DMS 273 (cell line): ENCODE results near the gene CALN1.
A peak's percentile ranks its signal among the peaks of the same experiment; 100 is the strongest.

Experiments
- DNase-seq: peaks from one replicate; lab custom pipeline; 2025; ENCODE audit not compliant: unreplicated experiment; lab: John Stamatoyannopoulos, UW

CALN1 gene

DNA sequence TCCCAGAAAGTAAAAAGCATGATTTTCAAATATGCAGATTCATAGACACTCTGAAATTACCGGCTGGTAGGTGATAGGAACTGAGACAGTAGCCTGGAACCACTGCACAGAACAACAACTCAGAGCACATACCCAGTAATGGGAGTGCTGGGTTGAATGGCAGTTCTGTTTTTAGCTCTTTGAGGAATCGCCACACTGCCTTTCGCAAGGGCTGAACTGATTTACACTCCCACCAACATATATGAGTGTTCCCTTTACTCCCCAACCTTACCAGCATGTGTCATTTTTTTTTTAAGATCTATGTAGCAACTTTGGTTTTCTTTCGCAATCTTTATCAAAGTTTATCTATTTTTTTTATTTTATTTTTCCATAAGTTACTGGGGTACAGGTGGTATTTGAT, 358.8 kb downstream of the CALN1 start:
- DNase-seq, result no peak

DNA sequence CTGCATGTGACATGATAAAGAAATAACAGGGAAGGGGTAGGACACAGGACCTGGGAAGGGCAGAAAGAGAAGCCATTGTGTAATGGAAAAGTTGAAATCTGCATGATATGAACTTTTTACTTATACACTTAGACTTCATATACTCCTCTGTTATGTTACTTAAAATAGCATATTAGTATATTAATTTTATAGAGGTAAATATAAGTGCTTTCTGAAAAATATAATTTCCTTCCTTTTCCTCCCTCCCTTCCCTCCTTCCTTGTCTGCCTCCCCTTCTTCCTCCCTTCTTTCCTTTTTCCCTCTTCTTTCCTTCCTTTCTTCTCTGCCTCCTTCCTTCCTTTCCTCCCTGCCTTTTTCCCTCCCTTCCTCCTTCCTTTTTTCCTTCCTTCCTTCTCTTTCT, 363.7 kb downstream of the CALN1 start:
- DNase-seq, result no peak

DNA sequence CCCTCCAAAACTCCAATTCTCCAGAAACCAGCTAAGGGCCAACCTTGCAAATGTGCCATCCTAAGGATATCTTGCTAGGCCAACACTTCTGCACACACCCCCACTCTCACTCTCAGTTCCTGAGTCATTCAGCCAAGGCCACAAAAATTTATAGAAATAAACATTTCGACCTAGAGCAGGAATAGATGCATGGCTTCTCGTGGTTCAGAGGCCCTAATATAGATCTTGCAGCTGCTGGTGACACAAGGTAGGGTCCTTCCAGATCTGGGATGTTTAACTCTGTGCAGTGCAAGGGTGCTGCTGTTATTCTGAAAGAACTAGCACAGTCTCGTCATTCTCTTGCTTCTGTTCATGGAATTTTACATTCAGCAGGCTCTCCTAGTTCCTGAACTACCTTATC, 369.3 kb downstream of the CALN1 start:
- no peak for DNase-seq

DNA sequence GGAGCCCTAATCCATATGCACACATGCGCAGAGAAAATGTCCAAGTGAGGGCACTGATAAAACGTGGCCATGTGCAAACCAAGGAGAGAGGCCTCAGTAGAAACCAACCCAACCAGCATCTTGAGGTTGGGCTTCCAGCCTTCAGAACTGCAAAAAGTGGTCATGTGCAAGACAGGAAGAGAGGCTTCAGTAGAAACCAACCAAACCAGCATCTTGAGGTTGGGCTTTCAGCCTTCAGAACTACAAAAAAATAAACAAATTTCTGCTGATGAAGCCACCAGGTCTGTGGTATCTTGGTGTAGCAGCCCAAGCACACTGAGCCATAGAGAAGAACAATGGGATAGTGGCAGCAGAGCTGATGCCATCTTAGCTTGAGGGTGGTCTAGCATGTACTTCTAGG, 371.5 kb downstream of the CALN1 start:
- DNase-seq, result no peak

- no peak for DNase-seq
Observed at GRCh38 chr7:72039460-72039859, 372.7 kb downstream of the CALN1 start.

DNA sequence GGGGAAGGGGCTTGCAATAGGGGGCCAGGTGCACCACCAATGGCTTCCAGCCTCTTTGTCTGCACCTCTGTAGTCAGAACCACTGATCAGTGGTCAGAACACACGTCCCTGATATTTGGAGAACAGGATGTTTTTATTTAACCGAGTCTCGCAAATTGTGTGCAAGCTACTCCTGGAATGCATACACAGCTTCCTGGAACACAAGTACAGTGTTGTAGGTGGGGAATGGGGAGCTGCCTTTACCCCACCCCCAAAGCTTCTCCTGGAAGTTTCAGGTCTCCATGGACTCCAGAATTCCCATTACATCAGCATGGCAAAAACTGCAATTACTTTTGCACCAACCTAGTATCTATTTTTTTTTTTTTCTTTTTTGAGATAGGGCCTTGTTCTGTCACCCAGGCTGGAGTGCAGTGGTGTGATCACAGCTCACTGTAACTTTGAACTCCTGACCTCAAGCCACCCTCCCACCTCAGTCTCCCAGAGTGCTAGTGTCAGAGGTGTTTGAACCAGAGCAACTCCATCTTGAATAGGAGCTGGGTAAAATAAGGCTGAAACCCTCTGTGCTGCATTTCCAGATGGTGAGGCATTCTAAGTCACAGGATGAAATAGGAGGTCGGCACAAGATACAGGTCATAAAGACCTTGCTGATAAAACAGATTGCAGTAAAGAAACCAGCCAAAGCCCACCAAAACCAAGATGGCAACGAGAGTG, 374.0 kb downstream of the CALN1 start:
- no peak for DNase-seq

- no peak for DNase-seq
Observed at GRCh38 chr7:72037516-72037915, 374.6 kb downstream of the CALN1 start.

DNA sequence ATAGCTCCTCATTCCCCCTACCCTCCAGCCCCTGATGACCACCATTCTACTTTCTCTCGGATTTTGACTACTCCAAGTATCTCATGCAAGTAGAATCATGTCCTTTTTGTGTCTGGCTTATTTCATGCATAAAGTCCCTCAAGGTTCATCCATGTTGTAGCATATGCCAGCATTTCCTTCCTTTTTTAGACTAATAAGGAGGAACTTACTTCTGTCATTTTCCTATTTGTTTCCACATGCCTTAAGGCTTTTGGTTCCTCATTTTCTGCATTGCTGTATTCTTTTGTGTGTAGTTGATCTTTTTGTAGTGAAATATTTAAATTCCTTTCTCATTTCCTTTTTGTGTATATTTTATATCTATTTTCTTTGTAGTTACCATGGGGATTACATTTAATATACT, 376.9 kb downstream of the CALN1 start:
- no peak for DNase-seq

DNA sequence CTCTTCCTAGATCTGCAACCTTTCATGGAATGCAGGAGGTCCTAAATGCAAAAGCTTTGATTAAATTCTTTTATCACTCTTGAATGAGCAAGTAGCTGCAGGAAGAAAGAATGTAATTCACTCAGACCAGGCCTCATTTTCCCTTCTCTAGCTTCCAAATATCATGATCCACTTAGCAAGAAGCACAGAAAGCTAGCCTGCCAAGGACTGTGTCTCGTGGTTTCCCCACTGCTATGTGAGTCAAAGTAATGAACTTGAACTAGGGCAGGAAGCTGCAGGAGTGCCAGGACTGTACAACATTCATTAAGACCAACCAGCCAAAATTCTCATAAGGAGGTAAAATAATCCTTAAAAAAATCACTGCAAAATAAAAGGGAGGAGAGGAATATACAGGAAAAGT, 379.2 kb downstream of the CALN1 start:
- no peak for DNase-seq

DNA sequence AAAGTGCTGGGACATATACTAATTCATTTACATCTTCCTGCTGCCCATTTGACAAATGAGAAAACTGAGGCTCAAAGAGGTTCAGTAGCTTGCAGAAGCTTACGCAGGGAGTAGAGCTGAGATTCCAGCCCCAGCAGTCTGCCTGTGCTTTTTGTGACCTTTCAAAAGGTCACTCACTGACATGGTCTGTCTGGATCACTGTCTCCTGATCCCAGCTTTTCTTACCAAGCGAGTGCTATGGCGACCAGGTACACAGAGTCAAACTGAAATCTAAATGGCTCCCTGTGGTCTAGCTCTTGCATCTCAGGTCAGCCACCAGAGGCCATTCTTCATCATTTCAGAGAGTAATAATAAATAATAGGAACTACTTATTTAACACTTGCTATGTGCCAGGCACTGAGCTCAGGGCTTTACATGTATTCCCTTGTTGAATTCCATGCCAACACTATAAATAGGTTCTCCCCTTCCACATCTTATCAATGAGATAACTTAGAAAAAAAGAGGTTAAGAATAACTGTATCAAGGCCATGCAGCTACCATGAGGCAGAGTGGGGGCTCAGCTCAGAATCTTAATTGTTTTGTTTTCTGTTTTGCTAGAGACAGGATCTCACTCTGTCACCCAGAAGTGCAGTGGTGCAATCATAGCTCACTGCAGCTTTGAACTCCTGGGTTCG, 381.0 kb downstream of the CALN1 start:
- DNase-seq, result no peak

- no peak for DNase-seq
Observed at GRCh38 chr7:72028267-72028666, 383.9 kb downstream of the CALN1 start.

- peak; percentile 36 for DNase-seq
Observed at GRCh38 chr7:72025381-72025960, 386.7 kb downstream of the CALN1 start.

- DNase-seq, result no peak
Observed at GRCh38 chr7:72023926-72024325, 388.2 kb downstream of the CALN1 start.

- no peak for DNase-seq
Observed at GRCh38 chr7:72021716-72022115, 390.4 kb downstream of the CALN1 start.

- DNase-seq, result no peak
Observed at GRCh38 chr7:72020311-72020710, 391.8 kb downstream of the CALN1 start.

DNA sequence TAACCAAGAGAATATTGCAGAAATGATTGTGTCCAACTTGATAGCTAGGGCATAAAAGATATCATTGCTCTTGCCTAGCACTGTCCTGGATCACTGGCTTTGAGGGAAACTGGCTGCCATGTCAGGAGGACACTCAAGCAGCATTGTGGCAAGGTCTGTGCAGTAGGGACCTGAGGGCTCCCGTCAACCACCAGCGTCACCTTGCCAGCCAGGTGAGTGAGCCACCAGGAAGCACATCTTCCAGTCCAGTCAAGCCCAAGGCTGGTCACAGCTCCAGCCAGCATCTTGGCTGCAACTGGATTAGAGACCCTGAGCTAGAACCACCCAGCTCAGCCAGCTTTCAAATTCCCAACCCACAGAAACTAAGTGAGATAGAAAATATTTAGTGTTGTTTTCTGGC, 392.7 kb downstream of the CALN1 start:
- no peak for DNase-seq

DNA sequence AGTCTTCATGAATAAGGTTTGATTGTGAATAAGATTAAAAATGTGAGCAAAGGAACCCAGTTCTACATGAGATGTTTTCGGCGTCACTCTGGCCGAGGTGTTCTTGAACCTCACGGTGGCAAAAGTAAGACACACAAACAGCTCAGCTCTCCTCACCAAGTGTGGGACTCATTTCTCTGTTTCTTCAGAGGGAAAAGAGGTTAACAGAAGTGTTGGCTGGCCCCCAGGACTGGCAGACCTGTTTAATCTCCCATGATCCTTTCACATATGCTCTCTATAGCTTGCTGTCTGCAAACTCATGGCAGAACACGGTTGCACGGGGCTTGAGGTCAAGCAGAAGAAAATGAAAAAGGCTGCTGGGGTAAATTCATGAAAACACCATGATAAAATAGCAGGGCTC, 394.4 kb downstream of the CALN1 start:
- no peak for DNase-seq

DNA sequence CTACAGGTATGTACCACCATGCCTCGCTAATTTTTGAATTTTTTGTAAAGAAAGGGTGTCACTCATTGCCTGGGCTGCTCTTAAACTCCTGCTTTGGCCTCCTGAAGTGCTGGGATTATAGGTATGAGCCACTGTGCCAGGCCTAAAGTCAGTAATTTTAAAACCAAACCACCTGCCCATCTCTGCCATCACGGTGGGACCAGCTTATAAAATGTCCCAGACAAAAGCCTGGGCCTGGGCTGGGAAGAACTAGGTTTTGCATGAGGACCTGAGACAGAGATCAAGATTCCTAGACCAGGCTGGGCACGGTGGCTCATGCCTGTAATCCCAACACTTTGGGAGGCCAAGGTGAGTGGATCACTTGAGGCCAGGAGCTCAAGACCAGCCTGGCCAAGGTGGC, 395.6 kb downstream of the CALN1 start:
- no peak for DNase-seq

DNA sequence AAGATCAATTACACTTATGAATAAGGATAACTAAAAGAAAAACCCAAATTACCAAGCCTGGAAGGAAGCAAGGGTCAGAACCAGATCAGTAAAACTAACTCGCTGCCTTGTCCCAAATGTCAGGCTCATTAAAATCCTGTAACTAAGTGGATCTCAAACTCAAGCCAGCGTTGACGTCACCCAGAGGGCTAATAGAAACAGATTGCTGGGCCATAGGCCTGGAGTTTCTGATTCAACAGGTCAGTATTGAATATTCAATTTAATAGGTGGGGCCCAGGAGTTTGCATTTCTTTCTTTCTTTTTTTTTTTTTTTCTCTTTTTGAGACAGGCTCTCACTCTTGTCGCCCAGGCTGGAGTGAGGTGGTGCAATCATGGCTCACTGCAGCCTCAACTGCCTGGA, 397.0 kb downstream of the CALN1 start:
- no peak for DNase-seq

DNA sequence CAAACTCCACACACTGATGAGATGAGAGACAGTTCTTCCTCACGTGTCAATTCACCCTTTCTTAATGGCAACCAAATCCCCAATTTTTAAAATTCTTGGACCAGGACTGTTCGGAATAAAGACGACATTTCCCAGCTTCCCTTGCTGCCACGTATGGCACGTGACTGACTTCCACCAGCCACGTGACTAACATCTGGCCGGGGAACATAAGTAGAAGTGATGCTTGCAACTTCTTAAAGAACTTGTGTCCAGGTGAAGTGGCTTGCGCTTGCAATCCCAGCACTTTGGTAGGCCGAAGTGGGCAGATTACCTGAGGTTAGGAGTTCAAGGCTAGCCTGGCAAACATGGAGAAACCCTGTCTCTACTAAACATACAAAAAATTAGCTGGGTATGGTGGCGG, 405.1 kb downstream of the CALN1 start:
- DNase-seq, result no peak

DNA sequence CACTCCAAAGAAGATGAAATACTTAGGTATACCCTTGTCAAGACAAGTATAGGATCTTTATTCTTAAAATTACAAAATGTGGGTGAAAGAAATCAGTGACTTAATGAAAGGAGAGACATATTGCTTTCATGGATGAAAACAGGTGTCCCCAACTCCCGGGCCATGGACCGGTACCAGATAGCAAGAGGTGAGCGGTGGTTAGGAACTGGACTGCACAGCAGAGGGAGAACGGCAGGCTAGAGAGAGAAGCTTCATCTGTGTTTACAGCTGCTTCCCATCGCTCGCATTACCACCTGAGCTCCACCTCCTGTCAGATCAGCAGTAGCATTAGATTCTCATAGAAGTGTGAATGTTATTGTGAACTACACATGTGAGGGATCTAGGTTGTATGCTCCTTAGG, 408.9 kb downstream of the CALN1 start:
- no peak for DNase-seq

- no peak for DNase-seq
Observed at GRCh38 chr7:71996141-71996540, 416.0 kb downstream of the CALN1 start.

DNA sequence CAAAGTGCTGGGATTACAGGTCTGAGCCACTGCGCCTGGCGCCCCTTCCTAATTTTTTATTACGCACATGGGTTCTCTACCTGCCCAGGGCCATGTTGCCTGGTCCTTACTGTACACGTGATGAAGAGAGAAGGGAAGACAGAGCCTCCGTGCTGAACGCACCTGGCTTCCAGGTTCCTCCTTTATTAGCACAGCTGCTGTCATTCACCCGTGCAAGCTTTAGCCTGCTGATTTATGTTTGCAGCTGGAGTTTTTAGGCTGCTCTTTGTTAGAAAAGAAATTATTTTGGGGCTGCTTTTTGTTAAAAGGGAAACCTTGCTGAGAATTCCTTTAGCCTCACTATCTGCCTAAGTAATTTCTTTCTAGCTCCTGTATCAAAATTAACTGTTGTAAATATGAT, 417.0 kb downstream of the CALN1 start:
- DNase-seq, result no peak
